Breast epithelium (tissue), 3 donors: Measurements from ENCODE around the gene ZNF100.

Experiments
- POLR2A ChIP-seq: fragments of 450-650 bp; IDR thresholded peaks from one replicate; pipeline ENCODE4 v1.6.1; 2016; ENCODE audit warnings: antibody characterized with exemption, mild to moderate bottlenecking, moderate library complexity
- POLR2AphosphoS5 ChIP-seq, 3 donors: sonication (generic); formaldehyde crosslinking; IDR thresholded peaks; one replicate each; pipeline ENCODE4 v1.6.1; 2017; ENCODE audit warnings: antibody characterized with exemption in 3 of 3
- TF ChIP-seq, protein P1 (sequence below), 3 donors: fragments of 450-650 bp; IDR thresholded peaks; one replicate each; pipeline ENCODE4 v1.5.1; 2016 to 2017; ENCODE audit warnings: antibody characterized with exemption in 3 of 3, mild to moderate bottlenecking in 3 of 3, moderate library complexity in 3 of 3

DNA sequence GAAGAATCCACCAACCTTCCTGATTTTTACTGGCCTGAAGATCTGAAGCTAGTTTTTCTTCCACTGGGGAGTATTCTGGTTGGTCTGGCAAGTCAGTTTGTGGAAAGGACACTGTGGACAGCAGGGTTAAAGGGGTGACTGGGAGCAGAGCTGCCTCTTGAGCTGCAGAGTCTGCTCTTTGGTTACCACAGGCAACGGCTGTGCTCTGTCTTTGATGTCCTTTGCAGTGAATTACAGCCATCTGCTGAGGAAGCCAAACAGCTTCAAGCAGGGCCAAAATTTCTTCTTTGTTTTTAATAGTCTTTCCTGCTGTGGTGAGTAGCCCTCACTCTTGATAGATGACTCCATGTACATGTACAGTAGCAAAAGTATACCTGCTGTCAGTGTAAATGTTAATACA, 75.7 kb downstream of the ZNF100 start:
- TF ChIP-seq POLR2AphosphoS5 (IDR thresholded peaks at IDR 0.05) (no peak), POLR2A (no peak)
- TF ChIP-seq, protein P1, sequence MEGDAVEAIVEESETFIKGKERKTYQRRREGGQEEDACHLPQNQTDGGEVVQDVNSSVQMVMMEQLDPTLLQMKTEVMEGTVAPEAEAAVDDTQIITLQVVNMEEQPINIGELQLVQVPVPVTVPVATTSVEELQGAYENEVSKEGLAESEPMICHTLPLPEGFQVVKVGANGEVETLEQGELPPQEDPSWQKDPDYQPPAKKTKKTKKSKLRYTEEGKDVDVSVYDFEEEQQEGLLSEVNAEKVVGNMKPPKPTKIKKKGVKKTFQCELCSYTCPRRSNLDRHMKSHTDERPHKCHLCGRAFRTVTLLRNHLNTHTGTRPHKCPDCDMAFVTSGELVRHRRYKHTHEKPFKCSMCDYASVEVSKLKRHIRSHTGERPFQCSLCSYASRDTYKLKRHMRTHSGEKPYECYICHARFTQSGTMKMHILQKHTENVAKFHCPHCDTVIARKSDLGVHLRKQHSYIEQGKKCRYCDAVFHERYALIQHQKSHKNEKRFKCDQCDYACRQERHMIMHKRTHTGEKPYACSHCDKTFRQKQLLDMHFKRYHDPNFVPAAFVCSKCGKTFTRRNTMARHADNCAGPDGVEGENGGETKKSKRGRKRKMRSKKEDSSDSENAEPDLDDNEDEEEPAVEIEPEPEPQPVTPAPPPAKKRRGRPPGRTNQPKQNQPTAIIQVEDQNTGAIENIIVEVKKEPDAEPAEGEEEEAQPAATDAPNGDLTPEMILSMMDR (IDR thresholded peaks at IDR 0.05): no peak
